Measurements from ENCODE around the gene CCL8.

Gene CCL8

DNA sequence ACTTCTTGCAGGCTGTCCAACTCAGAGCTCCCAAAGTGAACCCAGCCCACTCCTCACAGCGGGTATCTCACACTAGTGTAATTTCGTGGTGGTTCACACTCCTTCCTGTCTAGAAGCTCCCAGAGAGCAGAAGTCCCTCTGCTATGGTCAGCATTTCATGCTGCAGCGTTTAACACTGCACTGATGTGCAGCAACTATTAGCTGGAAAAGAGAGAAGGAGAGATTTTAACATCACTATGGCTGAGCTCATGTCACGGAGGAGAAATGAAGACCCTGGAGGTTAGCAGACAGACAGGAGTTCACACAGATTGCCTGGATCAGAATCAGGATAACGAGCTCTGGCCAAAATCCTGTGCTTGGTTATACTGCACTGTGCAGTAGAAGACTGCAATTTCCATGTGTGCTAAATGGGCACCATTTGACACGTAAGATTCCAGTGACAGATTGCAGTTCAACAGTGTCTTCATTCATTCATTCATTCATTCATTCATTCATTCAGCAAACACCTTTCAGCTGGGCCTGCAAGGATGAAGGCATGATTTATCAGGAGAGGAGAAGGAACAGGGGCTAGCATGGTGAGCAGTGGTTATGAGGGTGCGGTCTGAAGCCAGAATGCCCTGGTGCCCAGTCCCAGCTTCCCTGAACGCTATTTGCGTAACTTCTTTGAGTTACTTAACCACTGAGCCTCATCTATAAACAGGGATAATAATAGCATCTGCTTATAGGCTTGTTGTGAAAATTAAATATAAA, 49.1 kb downstream of the CCL8 start:
- DNase-seq, result no peak

DNA sequence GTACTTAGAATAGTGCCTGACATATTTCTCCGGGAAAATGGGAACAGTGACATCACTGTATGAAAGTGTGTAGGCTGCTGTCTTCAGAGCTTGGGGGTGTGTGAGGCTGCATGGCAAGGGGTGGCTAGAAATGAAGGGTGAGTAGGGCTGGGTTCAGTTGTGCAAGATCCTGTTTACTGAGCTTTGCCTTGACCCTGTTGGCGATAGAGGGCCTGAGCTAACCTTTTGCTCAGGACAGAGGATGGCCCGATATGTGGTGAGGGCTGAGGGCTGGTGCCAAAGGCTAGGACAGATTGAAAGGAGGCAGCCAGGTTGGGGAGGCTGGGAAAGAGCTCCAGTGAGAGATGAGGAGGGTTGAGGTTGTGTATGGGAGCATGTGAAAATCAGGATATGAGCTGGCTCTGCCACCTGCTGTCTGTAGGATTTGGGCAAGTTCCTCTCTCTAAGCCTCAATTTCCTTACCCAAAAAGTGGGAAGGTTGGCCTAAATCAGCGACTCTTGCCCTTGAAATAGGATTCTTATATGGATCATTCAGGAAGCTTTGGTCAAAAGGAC, 49.8 kb downstream of the CCL8 start:
- DNase-seq, result no peak

DNA sequence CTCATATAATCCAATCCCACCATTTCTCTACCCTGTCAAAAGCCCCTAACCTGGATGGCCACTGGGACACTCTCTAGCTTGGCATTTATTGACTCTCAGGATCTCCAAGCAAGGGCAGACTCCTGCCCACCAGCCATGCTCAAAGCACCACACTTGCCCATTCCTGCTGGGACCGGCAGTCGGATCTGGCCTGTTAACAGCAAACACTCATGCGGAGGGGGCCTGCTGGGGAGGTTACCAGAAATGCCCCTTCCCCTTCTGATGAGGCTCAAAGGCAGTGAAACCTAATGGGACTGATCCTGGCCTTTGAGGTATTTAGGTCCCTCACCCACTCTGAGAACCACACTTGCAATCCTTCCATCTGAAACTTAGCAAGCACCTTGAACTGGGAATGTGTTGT, 50.3 kb downstream of the CCL8 start:
- no peak for DNase-seq

DNA sequence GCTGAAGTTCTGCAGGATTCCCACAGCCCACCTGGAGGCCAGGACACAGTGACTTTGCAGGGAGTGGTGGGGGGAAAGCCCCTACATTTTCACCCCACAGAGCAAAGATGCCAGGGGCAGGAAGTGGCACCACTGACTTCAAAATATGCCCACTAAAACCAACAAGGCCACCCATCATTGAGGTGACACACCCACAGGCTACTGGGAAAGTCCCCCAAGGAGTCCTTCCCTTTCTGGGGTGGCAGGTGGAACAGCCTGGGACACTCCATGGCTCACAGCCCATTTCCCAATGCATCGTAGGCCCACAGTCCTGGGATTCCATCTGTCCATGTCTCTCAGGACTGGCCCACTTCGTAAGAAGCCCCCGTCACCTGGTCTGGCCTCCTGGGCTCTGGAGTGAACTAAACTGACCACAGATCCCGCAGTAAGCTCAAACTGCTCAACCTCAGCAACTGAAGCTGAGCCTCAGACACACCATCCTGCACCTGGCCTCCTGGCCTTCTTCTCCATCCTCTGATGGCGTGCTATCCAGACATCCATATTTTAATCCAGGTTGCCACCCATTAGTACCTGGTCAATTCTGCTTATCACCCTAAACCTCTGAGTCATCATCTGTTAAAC, 51.3 kb downstream of the CCL8 start:
- DNase-seq, result no peak

DNA sequence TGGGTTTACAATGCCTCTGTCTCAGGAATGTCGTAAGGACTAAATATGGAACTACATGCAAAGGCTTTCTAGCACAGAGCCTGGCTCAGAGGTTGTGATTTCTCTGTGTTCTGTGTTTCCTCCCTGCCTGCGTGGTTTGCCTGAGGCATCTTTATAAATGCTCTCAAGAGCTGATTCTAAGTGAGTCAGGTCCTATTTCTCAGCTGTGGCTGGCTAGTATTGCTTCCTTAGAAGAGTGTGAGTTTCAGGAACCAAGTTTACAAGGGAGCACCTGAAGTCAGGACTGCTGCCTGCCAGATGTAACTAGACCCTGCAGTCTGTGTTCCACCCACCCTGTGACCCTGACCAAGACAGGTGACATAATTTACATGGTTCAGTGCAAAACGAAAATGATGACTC, 51.8 kb downstream of the CCL8 start:
- DNase-seq, result no peak
